Stimulated activated CD8-positive, alpha-beta memory T cell treated with anti-CD3 and anti-CD28 coated beads, Interleukin-4, amount 100 ng/mL, for 4 hours (primary cell): Measurements from ENCODE around the gene D2HGDH.
"Not testable (repeated sequence)": the region's sequence is repeated elsewhere in the genome, so short reads cannot be mapped to it uniquely, and the experiment has no call there.

Experiments
- DNase-seq, 2 donors: peaks; one replicate each; pipeline ENCODE4 v3.0.0-alpha.2; 2020; ENCODE audit warnings: low read depth in 2 of 2, low spot score in 1 of 2

The D2HGDH gene

GRCh38 chr2:241724975-241725870 lies 9.2 kb upstream of the D2HGDH start:
- DNase-seq: no peak

- no peak for DNase-seq
Observed at GRCh38 chr2:241726459-241726858, 8.0 kb upstream of the D2HGDH start.

- DNase-seq: no peak
Observed at GRCh38 chr2:241728000-241728399, 6.4 kb upstream of the D2HGDH start.

GRCh38 chr2:241728627-241729026 lies 5.8 kb upstream of the D2HGDH start:
- DNase-seq: no peak

- DNase-seq: no peak
Observed at GRCh38 chr2:241729868-241730267, 4.6 kb upstream of the D2HGDH start.

- no peak for DNase-seq
Observed at GRCh38 chr2:241730671-241731293, 3.6 kb upstream of the D2HGDH start.

- DNase-seq: peak; percentile 28 to 37
Observed at GRCh38 chr2:241732513-241733186, 1.8 kb upstream of the D2HGDH start.

GRCh38 chr2:241733391-241734207 lies 831 bp upstream of the D2HGDH start:
- no peak for DNase-seq

- no peak for DNase-seq
Observed at GRCh38 chr2:241734208-241734466, 293 bp upstream of the D2HGDH start.

GRCh38 chr2:241736111-241736510 lies 1.7 kb downstream of the D2HGDH start:
- no peak for DNase-seq

GRCh38 chr2:241738040-241738686 lies 3.7 kb downstream of the D2HGDH start:
- no peak for DNase-seq

- DNase-seq: no peak
Observed at GRCh38 chr2:241739177-241739576, 4.7 kb downstream of the D2HGDH start.

- DNase-seq: no peak
Observed at GRCh38 chr2:241739651-241740050, 5.2 kb downstream of the D2HGDH start.

GRCh38 chr2:241741016-241741415 lies 6.6 kb downstream of the D2HGDH start:
- no peak for DNase-seq

- no peak for DNase-seq
Observed at GRCh38 chr2:241742320-241742939, 8.0 kb downstream of the D2HGDH start.

GRCh38 chr2:241743008-241743407 lies 8.6 kb downstream of the D2HGDH start:
- not testable (repeated sequence) for DNase-seq

- no peak for DNase-seq
Observed at GRCh38 chr2:241743620-241744019, 9.2 kb downstream of the D2HGDH start.

- DNase-seq: no peak
Observed at GRCh38 chr2:241744028-241744754, 9.8 kb downstream of the D2HGDH start.

GRCh38 chr2:241745276-241745675 lies 10.8 kb downstream of the D2HGDH start:
- DNase-seq: no peak

- DNase-seq: no peak
Observed at GRCh38 chr2:241746084-241746483, 11.7 kb downstream of the D2HGDH start.
